Breast epithelium (tissue), 4 donors: Measurements from ENCODE around the gene DUOXA2. TPM values are rescaled to one million over a fixed set of nuclear protein-coding genes. Genes with fewer than 3 reads are reported as not detected.

Experiments
- DNase-seq, 2 donors: peaks; one replicate each; pipeline ENCODE4 v3.0.0-alpha.2; 2019; ENCODE audit warnings: low spot score in 2 of 2
- H3K27ac ChIP-seq, 2 donors: fragments of 200-600 bp; sonication (generic) in 1 of 2; one replicate each; pipeline ENCODE4 v1.5.1; 2016 to 2019; ENCODE audit warnings: mild to moderate bottlenecking in 1 of 2
- H3K27me3 ChIP-seq, 2 donors: fragments of 200-600 bp; sonication (generic) in 1 of 2; one replicate each; pipeline versions ENCODE4 v1.5.1 to v1.6.0; 2017 to 2019; ENCODE audit warnings: control low read depth in 1 of 2, mild to moderate bottlenecking in 1 of 2
- H3K36me3 ChIP-seq: fragments of 200-600 bp; one replicate; pipeline ENCODE4 v1.5.1; 2019
- H3K4me1 ChIP-seq, 2 donors: fragments of 200-600 bp; sonication (generic); one replicate each; pipeline ENCODE4 v1.5.1; 2016 to 2019; ENCODE audit warnings: control low read depth in 1 of 2
- H3K4me3 ChIP-seq, 3 donors: fragments of 200-600 bp; sonication (generic); 1 replicate in 2 of 3; 2 replicates in 1 of 3; pipeline ENCODE4 v1.5.1; 2016 to 2019; ENCODE audit warnings: mild to moderate bottlenecking in 3 of 3, moderate library complexity in 2 of 3
- H3K9me3 ChIP-seq, 2 donors: fragments of 200-600 bp; sonication (generic) in 1 of 2; one replicate each; pipeline ENCODE4 v1.5.1; 2016 to 2019; ENCODE audit warnings: control low read depth in 1 of 2
- POLR2A ChIP-seq: fragments of 450-650 bp; IDR thresholded peaks from one replicate; pipeline ENCODE4 v1.6.1; 2016; ENCODE audit warnings: antibody characterized with exemption, mild to moderate bottlenecking, moderate library complexity
- POLR2AphosphoS5 ChIP-seq, 3 donors: sonication (generic); formaldehyde crosslinking; IDR thresholded peaks; one replicate each; pipeline ENCODE4 v1.6.1; 2017; ENCODE audit warnings: antibody characterized with exemption in 3 of 3
- intact Hi-C: fragments of 100-400 bp; cut with DNase I; formaldehyde crosslinking; loops from one replicate; pipeline ENCODE4 v1.15.1; 2023; ENCODE audit warnings: low total_unique reads
- total RNA-seq, 3 donors: library from RNA; depleted of rRNA; stranded (reverse); fragments of >200 nt; gene quantifications; one replicate each; pipeline ENCODE4 v1.1.0, GENCODE V29; 2016
- TF ChIP-seq, protein P1 (sequence below), 3 donors: fragments of 450-650 bp; IDR thresholded peaks; one replicate each; pipeline ENCODE4 v1.5.1; 2016 to 2017; ENCODE audit warnings: antibody characterized with exemption in 3 of 3, mild to moderate bottlenecking in 3 of 3, moderate library complexity in 3 of 3

DUOXA2 gene
- total RNA-seq, 3 donors from 2014 or later, result 0.33 TPM; not detected in 2

GRCh38 chr15:45121020-45121419 is 6.9 kb downstream of the DUOXA2 start:
- TF ChIP-seq, protein P1, sequence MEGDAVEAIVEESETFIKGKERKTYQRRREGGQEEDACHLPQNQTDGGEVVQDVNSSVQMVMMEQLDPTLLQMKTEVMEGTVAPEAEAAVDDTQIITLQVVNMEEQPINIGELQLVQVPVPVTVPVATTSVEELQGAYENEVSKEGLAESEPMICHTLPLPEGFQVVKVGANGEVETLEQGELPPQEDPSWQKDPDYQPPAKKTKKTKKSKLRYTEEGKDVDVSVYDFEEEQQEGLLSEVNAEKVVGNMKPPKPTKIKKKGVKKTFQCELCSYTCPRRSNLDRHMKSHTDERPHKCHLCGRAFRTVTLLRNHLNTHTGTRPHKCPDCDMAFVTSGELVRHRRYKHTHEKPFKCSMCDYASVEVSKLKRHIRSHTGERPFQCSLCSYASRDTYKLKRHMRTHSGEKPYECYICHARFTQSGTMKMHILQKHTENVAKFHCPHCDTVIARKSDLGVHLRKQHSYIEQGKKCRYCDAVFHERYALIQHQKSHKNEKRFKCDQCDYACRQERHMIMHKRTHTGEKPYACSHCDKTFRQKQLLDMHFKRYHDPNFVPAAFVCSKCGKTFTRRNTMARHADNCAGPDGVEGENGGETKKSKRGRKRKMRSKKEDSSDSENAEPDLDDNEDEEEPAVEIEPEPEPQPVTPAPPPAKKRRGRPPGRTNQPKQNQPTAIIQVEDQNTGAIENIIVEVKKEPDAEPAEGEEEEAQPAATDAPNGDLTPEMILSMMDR (IDR thresholded peaks at IDR 0.05), result no peak
- no peak for TF ChIP-seq POLR2A
- TF ChIP-seq POLR2AphosphoS5 (IDR thresholded peaks at IDR 0.05), result no peak
- H3K4me3 ChIP-seq, result no peak overlapping the region
- H3K27ac ChIP-seq, result no peak overlapping the region
- peaks cover 0 to 19% of the 10 kb centered on the region in 2 donors for H3K27me3 ChIP-seq
- no peaks in the 10 kb centered on the region for H3K36me3 ChIP-seq
- H3K9me3 ChIP-seq, result no peaks in the 10 kb centered on the region
- intact Hi-C loops, result no loop called here
- DNase-seq, result no peak
- peaks cover 7 to 8% of the 10 kb centered on the region in 2 donors for H3K4me1 ChIP-seq

DNA sequence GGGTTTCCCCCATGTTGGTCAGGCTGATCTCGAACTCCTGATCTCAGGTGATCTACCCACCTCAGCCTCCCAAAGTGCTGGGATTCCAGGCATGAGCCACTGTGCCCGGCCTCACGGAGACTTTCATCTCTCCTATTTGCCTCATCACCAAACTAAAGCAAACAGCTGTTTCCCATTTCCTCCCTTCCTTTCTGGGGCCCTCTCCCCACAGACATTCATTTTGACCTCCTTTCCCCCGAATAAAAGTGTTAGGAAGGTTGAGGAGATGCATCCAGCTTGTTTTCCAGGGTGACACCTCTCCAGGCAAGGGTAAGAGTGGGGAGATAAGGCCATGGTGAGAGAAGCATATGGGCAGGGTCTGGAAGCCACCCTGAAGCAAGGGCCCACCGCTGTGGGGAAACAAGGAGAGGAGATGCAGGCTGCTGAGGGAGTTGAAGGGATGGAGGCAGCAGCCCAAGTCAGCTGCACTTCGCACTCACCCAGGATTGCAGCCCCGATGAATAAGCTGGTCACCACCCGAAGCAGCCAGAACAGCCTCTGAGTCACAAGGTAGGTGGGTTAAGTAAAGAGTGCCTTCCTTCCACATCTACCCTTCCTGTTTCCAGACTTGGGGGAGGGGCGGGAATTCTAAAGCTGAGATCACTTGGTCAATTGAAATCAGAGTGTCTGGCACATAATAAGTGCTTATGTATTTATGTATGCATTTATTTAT is 7.7 kb downstream of the DUOXA2 start:
- H3K9me3 ChIP-seq, result no peaks in the 10 kb centered on the region
- no peak overlapping the region for H3K4me3 ChIP-seq
- intact Hi-C loops, result no loop called here
- H3K4me1 ChIP-seq, result peaks cover 3 to 4% of the 10 kb centered on the region in 2 donors
- H3K27me3 ChIP-seq, result peaks cover 0 to 10% of the 10 kb centered on the region in 2 donors
- TF ChIP-seq POLR2A, result no peak
- TF ChIP-seq POLR2AphosphoS5 (IDR thresholded peaks at IDR 0.05), result no peak
- TF ChIP-seq, protein P1 (IDR thresholded peaks at IDR 0.05), result no peak
- no peak overlapping the region for H3K27ac ChIP-seq
- no peaks in the 10 kb centered on the region for H3K36me3 ChIP-seq
- DNase-seq, result no peak

- H3K36me3 ChIP-seq, result no peaks in the 10 kb centered on the region
Measured at GRCh38 chr15:45122719-45123118, 8.6 kb downstream of the DUOXA2 start.

GRCh38 chr15:45123397-45123796 is 9.3 kb downstream of the DUOXA2 start:
- intact Hi-C loops, result no loop called here
- Histone ChIP-seq H3K27ac (no peak overlapping the region), H3K27me3 (peaks cover 0 to 2% of the 10 kb centered on the region in 2 donors)

More at GRCh38 chr15:45122719-45123118, 8.6 kb downstream of the DUOXA2 start:
- intact Hi-C loops, result no loop called here
- no peaks in the 10 kb centered on the region for H3K4me1 ChIP-seq
- H3K27ac ChIP-seq, result no peak overlapping the region
- no peaks in the 10 kb centered on the region for H3K9me3 ChIP-seq
- DNase-seq, result no peak
- no peak for TF ChIP-seq POLR2A
- peaks cover 0 to 2% of the 10 kb centered on the region in 2 donors for H3K27me3 ChIP-seq
- no peak overlapping the region for H3K4me3 ChIP-seq

DNA sequence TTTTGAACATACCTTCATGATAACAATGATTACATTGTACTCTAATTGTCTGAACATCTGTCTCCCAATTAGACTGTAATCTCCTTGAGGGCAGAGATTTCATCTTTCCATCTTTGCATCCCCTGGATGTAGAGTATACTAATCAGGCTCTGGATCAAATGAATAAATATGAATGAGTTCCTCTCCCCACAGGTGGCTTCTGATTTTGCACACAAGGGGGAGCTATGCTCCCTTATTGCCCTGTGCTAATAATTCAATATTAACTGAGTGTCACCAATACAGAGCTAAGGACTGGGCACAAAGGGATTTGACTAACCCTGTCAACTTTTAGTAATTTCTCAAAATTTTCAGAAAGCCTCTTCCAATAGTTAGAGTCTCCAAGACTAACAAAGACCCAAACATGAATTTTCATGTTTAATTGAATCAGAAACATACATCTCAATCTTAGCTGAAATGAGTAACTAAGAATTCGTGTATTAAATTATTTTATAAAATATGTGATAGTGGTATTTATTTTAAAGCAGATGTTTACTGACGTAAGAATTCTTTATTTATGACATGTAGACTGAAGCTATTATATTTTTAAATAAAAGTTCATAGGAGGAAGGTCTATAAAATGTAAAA is 12.5 kb downstream of the DUOXA2 start:
- DNase-seq, result no peak
- no peak for TF ChIP-seq POLR2AphosphoS5 (IDR thresholded peaks at IDR 0.05)
- TF ChIP-seq, protein P1 (IDR thresholded peaks at IDR 0.05), result peak; percentile 14 to 34 (median 28)
- H3K36me3 ChIP-seq, result no peaks in the 10 kb centered on the region
- H3K4me3 ChIP-seq, result no peak overlapping the region
- H3K27me3 ChIP-seq, result peaks cover 8 to 24% of the 10 kb centered on the region in 2 donors
- intact Hi-C loops, result no loop called here
- H3K9me3 ChIP-seq, result no peaks in the 10 kb centered on the region
- H3K27ac ChIP-seq, result no peak overlapping the region
- no peaks in the 10 kb centered on the region for H3K4me1 ChIP-seq

More at GRCh38 chr15:45123397-45123796, 9.3 kb downstream of the DUOXA2 start:
- H3K4me1 ChIP-seq, result no peaks in the 10 kb centered on the region
- DNase-seq, result no peak
- TF ChIP-seq POLR2A, result no peak
- no peak for TF ChIP-seq POLR2AphosphoS5 (IDR thresholded peaks at IDR 0.05)
- TF ChIP-seq, protein P1 (IDR thresholded peaks at IDR 0.05), result no peak
- H3K36me3 ChIP-seq, result no peaks in the 10 kb centered on the region
- no peaks in the 10 kb centered on the region for H3K9me3 ChIP-seq
- H3K4me3 ChIP-seq, result no peak overlapping the region
